GM18502 (cell line): ENCODE measurements around the gene OR4S2.

ENCODE experiments used
- ATAC-seq: cut with Tn5 transposase; IDR thresholded peaks from one replicate; pipeline ENCODE4 v1.9.1; 2021; ENCODE audit warnings: mild to moderate bottlenecking; ENCODE audit not compliant: unreplicated experiment, poor library complexity

The OR4S2 gene

GRCh38 chr11:55648027-55648426 is at the start of gene OR4S2:
OR4S2 (plus strand) TSS chr11:55648327; CDS start chr11:55650904, 2,577 bp downstream.
- no peak for ATAC-seq

- ATAC-seq: no peak
These were observed 40.6 kb upstream of the OR4S2 start, which contains the start of gene OR4C11 for GRCh38 chr11:55607545-55607944. OR4C11 (minus strand) TSS chr11:55607645; CDS start chr11:55604373, 3,272 bp downstream.

GRCh38 chr11:55624531-55624930 is 23.6 kb upstream of the OR4S2 start:
- ATAC-seq: no peak

- ATAC-seq: no peak
These were observed 13.3 kb upstream of the OR4S2 start, which contains the start of gene OR4P4 for GRCh38 chr11:55634813-55635212. OR4P4 (plus strand) TSS chr11:55635113.

GRCh38 chr11:55652560-55652959 is 4.4 kb downstream of the OR4S2 start:
- ATAC-seq: no peak

GRCh38 chr11:55655096-55655495 is 7.0 kb downstream of the OR4S2 start:
- ATAC-seq: no peak

GRCh38 chr11:55658031-55658573 is 10.0 kb downstream of the OR4S2 start:
- peak; percentile 96 for ATAC-seq

- peak; percentile 44 for ATAC-seq
These were observed 10.5 kb downstream of the OR4S2 start for GRCh38 chr11:55658608-55659007.

GRCh38 chr11:55661901-55662300 is 13.8 kb downstream of the OR4S2 start, which contains the start of gene OR4C6:
OR4C6 (plus strand) TSS chr11:55662201; CDS start chr11:55665167, 2,966 bp downstream.
- no peak for ATAC-seq

- no peak for ATAC-seq
These were observed 21.2 kb downstream of the OR4S2 start for GRCh38 chr11:55669376-55669775.

- no peak for ATAC-seq
These were observed 25.7 kb downstream of the OR4S2 start for GRCh38 chr11:55673860-55674259.

GRCh38 chr11:55697817-55698216 is 49.7 kb downstream of the OR4S2 start:
- ATAC-seq: peak; percentile 99

- no peak for ATAC-seq
These were observed 53.3 kb downstream of the OR4S2 start for GRCh38 chr11:55701429-55701828.
